HepG2 (cell line): ENCODE results near the gene GSTP1. TPM values are rescaled to one million over a fixed set of nuclear protein-coding genes. Genes with fewer than 3 reads are reported as not detected.

ENCODE experiments used
- BRF2 ChIP-seq: sonication (generic); formaldehyde crosslinking; IDR thresholded peaks from 2 replicates; pipeline ENCODE4 v1.8.1; 2022; ENCODE audit warnings: mild to moderate bottlenecking, missing genetic modification reagents
- HOXD1 ChIP-seq: sonication (generic); formaldehyde crosslinking; IDR thresholded peaks from 2 replicates; pipeline ENCODE4 v1.5.0; 2020; ENCODE audit warnings: missing genetic modification reagents
- MEF2D ChIP-seq: sonication (generic); formaldehyde crosslinking; IDR thresholded peaks from 2 replicates; pipeline ENCODE4 v1.5.1; 2020; ENCODE audit warnings: mild to moderate bottlenecking, missing genetic modification reagents
- MXD4 ChIP-seq: IDR thresholded peaks from 2 replicates; pipeline ENCODE4 v1.6.1; 2016; ENCODE audit warnings: mild to moderate bottlenecking, missing biosample characterization, missing genetic modification reagents
- NFIC ChIP-seq: IDR thresholded peaks from 2 replicates; pipeline ENCODE4 v1.6.1; 2012; ENCODE audit warnings: mild to moderate bottlenecking, low read length, inconsistent platforms
- NFKB2 ChIP-seq: sonication (generic); formaldehyde crosslinking; IDR thresholded peaks from 2 replicates; pipeline ENCODE4 v1.4.0; 2020; ENCODE audit warnings: missing genetic modification reagents, borderline replicate concordance
- PBX3 ChIP-seq: sonication (generic); formaldehyde crosslinking; IDR thresholded peaks from 2 replicates; pipeline ENCODE4 v1.8.1; 2023; ENCODE audit warnings: missing genetic modification reagents, inconsistent platforms, borderline replicate concordance
- PRDM15 ChIP-seq: sonication (generic); formaldehyde crosslinking; IDR thresholded peaks from 2 replicates; pipeline ENCODE4 v1.4.0; 2020; ENCODE audit warnings: missing genetic modification reagents
- PREB ChIP-seq: sonication (generic); formaldehyde crosslinking; IDR thresholded peaks from 2 replicates; pipeline ENCODE4 v1.4.0; 2020; ENCODE audit warnings: missing genetic modification reagents
- SALL2 ChIP-seq: sonication (generic); formaldehyde crosslinking; IDR thresholded peaks from 2 replicates; pipeline ENCODE4 v1.8.1; 2023; ENCODE audit warnings: mild to moderate bottlenecking, missing genetic modification reagents, inconsistent platforms
- THAP9 ChIP-seq: sonication (generic); formaldehyde crosslinking; IDR thresholded peaks from 2 replicates; pipeline ENCODE4; 2020; ENCODE audit warnings: missing genetic modification reagents, mild to moderate bottlenecking, borderline replicate concordance
- YEATS2 ChIP-seq: sonication (generic); formaldehyde crosslinking; IDR thresholded peaks from 2 replicates; pipeline ENCODE4 v1.4.0; 2020; ENCODE audit warnings: missing genetic modification reagents, borderline replicate concordance
- ZNF224 ChIP-seq: sonication (generic); formaldehyde crosslinking; IDR thresholded peaks from 2 replicates; pipeline ENCODE4 v1.5.0; 2020; ENCODE audit warnings: mild to moderate bottlenecking, missing genetic modification reagents
- ZNF335 ChIP-seq: sonication (generic); formaldehyde crosslinking; IDR thresholded peaks from 2 replicates; pipeline ENCODE4 v1.4.0; 2020; ENCODE audit warnings: missing genetic modification reagents
- ZNF597 ChIP-seq: sonication (generic); formaldehyde crosslinking; IDR thresholded peaks from 2 replicates; pipeline ENCODE4 v1.5.0; 2020; ENCODE audit warnings: missing genetic modification reagents
- ZSCAN25 ChIP-seq: sonication (generic); formaldehyde crosslinking; IDR thresholded peaks from 2 replicates; pipeline ENCODE4 v1.8.0; 2022; ENCODE audit warnings: mild to moderate bottlenecking, missing genetic modification reagents
- polyA plus RNA-seq, 8 experiments: library from polyadenylated mRNA; depleted of rRNA in 3 of 8; stranded (reverse) in 7 of 8; unstranded in 1 of 8; fragments of >200 nt; fragmentation: Illumina TruSeq in 4 of 8; extraction: Trizol in 4 of 8; gene quantifications; 2 replicates each; pipeline versions ENCODE4 v1.2.1 to v1.2.3, GENCODE V29; 2011 to 2016; ENCODE audit warnings: low read depth in 4 of 8, missing spikeins in 1 of 8, mixed read lengths in 1 of 8; ENCODE audit not compliant: insufficient read depth in 1 of 8
- total RNA-seq, 5 experiments: library from RNA; depleted of rRNA; stranded (reverse); fragments of >200 nt; fragmentation: Illumina TruSeq; extraction: Trizol; gene quantifications; 2 replicates each; pipeline ENCODE4 v1.2.3, GENCODE V29; 2016; ENCODE audit warnings: low read depth in 1 of 5

GSTP1 gene
- total and polyA plus RNA-seq, 2 of the 13 experiments (the other 11 are each of a cell fraction or from before 2014, with no cell fraction given): not detected

GRCh38 chr11:67630228-67630942 lies 46.8 kb downstream of the GSTP1 start (continued):
- TF ChIP-seq PBX3 (no peak), ZNF335 (CRISPR knock-in tag) (peak; percentile 75), MEF2D (CRISPR knock-in tag) (peak; percentile 73), THAP9 (CRISPR knock-in tag) (peak; percentile 38; the same call in 1 of the 2 replicates), YEATS2 (peak; percentile 23; the same call in 1 of the 2 replicates), MXD4 (peak; percentile 82; the same call in 1 of the 2 replicates), SALL2 (CRISPR knock-in tag) (0 out of 2 replicates have a peak, but pooled peaks have one; percentile 27), PRDM15 (CRISPR knock-in tag) (no peak), ZSCAN25 (peak; percentile 81), NFKB2 (CRISPR knock-in tag) (peak; percentile 82; the same call in 1 of the 2 replicates), NFIC (no peak), BRF2 (CRISPR knock-in tag) (no peak), HOXD1 (no peak), ZNF224 (CRISPR knock-in tag) (no peak), PREB (CRISPR knock-in tag) (0 out of 2 replicates have a peak, but pooled peaks have one; percentile 67), ZNF597 (no peak)
